CD4-positive, alpha-beta T cell (primary cell): ENCODE results near the gene ALDH16A1. TPM values are rescaled to one million over a fixed set of nuclear protein-coding genes. Genes with fewer than 3 reads are reported as not detected.

Experiments
- ATAC-seq: fragments of 200-7000 bp; cut with Tn5 transposase; one replicate; pipeline ENCODE4 v1.10.0; 2022; ENCODE audit warnings: mild to moderate bottlenecking; ENCODE audit not compliant: poor library complexity
- CTCF ChIA-PET: fragments of 350-600 bp; sonication (Branson Sonifier 250); formaldehyde crosslinking; loops from one replicate; lab custom pipeline; 2021; ENCODE audit warnings: antibody characterized with exemption, inconsistent platforms; lab: Charles Lee
- POLR2A ChIA-PET: fragments of 350-600 bp; sonication (Branson Sonifier 250); formaldehyde crosslinking; loops from one replicate; lab custom pipeline; 2021; ENCODE audit warnings: antibody characterized with exemption, inconsistent platforms; lab: Charles Lee
- DNase-seq, 14 experiments: peaks; one replicate each; pipeline ENCODE4 v3.0.0-alpha.2; 2013 to 2020; ENCODE audit warnings: mixed read lengths in 2 of 14
- H3K27ac ChIP-seq, 2 donors: one replicate each; pipeline versions ENCODE4 v1.5.1 to v1.7.0; 2013; ENCODE audit warnings: low read length in 2 of 2, low read depth in 1 of 2, mild to moderate bottlenecking in 1 of 2
- H3K27me3 ChIP-seq, 2 experiments: 1 replicate in 1 of 2; 2 replicates in 1 of 2; pipeline versions ENCODE4 v1.6.1 to v1.7.0; 2013; ENCODE audit warnings: low read length in 2 of 2, control low read depth in 1 of 2, mild to moderate bottlenecking in 1 of 2, moderate library complexity in 1 of 2; ENCODE audit not compliant: insufficient read depth in 2 of 2, control insufficient read depth in 1 of 2
- H3K36me3 ChIP-seq: one replicate; pipeline ENCODE4 v1.6.1; 2013; ENCODE audit warnings: low read length, control low read depth; ENCODE audit not compliant: insufficient read depth
- H3K4me1 ChIP-seq: one replicate; pipeline ENCODE4 v1.6.1; 2013; ENCODE audit warnings: low read length, control low read depth; ENCODE audit not compliant: insufficient read depth
- H3K4me3 ChIP-seq: one replicate; pipeline ENCODE4 v1.5.1; 2013; ENCODE audit warnings: mild to moderate bottlenecking, low read length, moderate library complexity
- H3K9me3 ChIP-seq, 2 experiments: 1 replicate in 1 of 2; 2 replicates in 1 of 2; pipeline versions ENCODE4 v1.6.1 to v1.7.0; 2013; ENCODE audit warnings: low read length in 2 of 2, mild to moderate bottlenecking in 2 of 2, control low read depth in 1 of 2, moderate library complexity in 1 of 2; ENCODE audit not compliant: control insufficient read depth in 1 of 2, insufficient read depth in 1 of 2
- H3K27ac Mint-ChIP-seq: one replicate; pipeline ENCODE4 v1.8.0; 2020; ENCODE audit warnings: mixed read lengths
- H3K27me3 Mint-ChIP-seq: one replicate; pipeline ENCODE4 v1.8.0; 2021; ENCODE audit warnings: mixed read lengths
- H3K36me3 Mint-ChIP-seq: one replicate; pipeline ENCODE4 v1.8.0; 2021; ENCODE audit warnings: low read depth, mixed read lengths
- H3K4me1 Mint-ChIP-seq: one replicate; pipeline ENCODE4 v1.8.0; 2021; ENCODE audit warnings: low read depth, mixed read lengths
- H3K4me3 Mint-ChIP-seq: one replicate; pipeline ENCODE4 v1.8.0; 2020; ENCODE audit warnings: mild to moderate bottlenecking, mixed read lengths
- H3K9me3 Mint-ChIP-seq: one replicate; pipeline ENCODE4 v1.8.0; 2020; ENCODE audit warnings: mixed read lengths
- CTCF ChIP-seq: fragments of 200-600 bp; IDR thresholded peaks from one replicate; pipeline ENCODE4 v1.8.0; 2022; ENCODE audit warnings: antibody characterized with exemption, mild to moderate bottlenecking
- intact Hi-C, 2 experiments: fragments of 100-400 bp; cut with DNase I in 1 of 2; cut with micrococcal nuclease in 1 of 2; formaldehyde crosslinking; loops; one replicate each; pipeline versions ENCODE4 v1.15.1 to v1.9.0; 2023 to 2025; cut with DNase I, micrococcal nuclease
- microRNA-seq: library from miRNA; unstranded; fragments of <30 nt; microRNA quantifications from one replicate; pipeline ENCODE4 v1.2.0, GENCODE V29; 2021; ENCODE audit warnings: borderline microRNAs expressed, borderline replicate concordance
- total RNA-seq, 174 experiments: library from RNA in 2 of 174; stranded (reverse) in 2 of 174; gene quantifications; one replicate each; pipeline ENCODE4 v1.2.3 and lab custom pipeline; 2021 to 2026

ALDH16A1 gene
- total RNA-seq, 2 experiments from 2014 or later, result 25.1 to 25.8 TPM

- H3K27ac Mint-ChIP-seq, result no peak overlapping the region
- intact Hi-C loops, result no loop called here
Observed at GRCh38 chr19:49518033-49518432, 65.0 kb downstream of the ALDH16A1 start.

More at GRCh38 chr19:49518033-49518432, 65.0 kb downstream of the ALDH16A1 start:
- no peaks in the 10 kb centered on the region for H3K9me3 Mint-ChIP-seq
- no peak for ATAC-seq
- ChIA-PET CTCF (no interaction called here), POLR2A (interaction anchor here (0.6 kb wide), 1 partner anchor 49 kb away, joined by 3 read pairs; no protein-coding TSS in a partner anchor)
- DNase-seq, result no peak
- Histone ChIP-seq H3K36me3 (peaks cover 2% of the 10 kb centered on the region), H3K4me1 (peaks cover 26% of the 10 kb centered on the region), H3K4me3 (no peak overlapping the region), H3K27ac (no peak overlapping the region), H3K27me3 (no peaks in the 10 kb centered on the region), H3K9me3 (no peaks in the 10 kb centered on the region)
- H3K4me1 Mint-ChIP-seq, result peaks cover 29% of the 10 kb centered on the region
- H3K27me3 Mint-ChIP-seq, result no peaks in the 10 kb centered on the region
- H3K36me3 Mint-ChIP-seq, result peaks cover 19% of the 10 kb centered on the region
- peak overlapping the region; percentile 18 for H3K4me3 Mint-ChIP-seq
- no peak for TF ChIP-seq CTCF

Small RNA genes within 50 kb of the gene (microRNA-seq; reads per million reads assigned to microRNA genes)
- gene MIR150, result 87,192 reads per million, percentile 99 among the genes with 10 or more reads in this experiment

Other genes with a start within 250 kb of the ALDH16A1 start
- gene SLC6A16, start 128.0 kb upstream of the ALDH16A1 start, total RNA-seq, result 1 to 10 TPM; 1.5 to 2.4 TPM
- gene CD37, start 117.8 kb upstream of the ALDH16A1 start, total RNA-seq, result 100 to 1,000 TPM; 329 to 350 TPM
- not detected for gene TEAD2, start 90.8 kb upstream of the ALDH16A1 start, total RNA-seq
- gene DKKL1, start 89.3 kb upstream of the ALDH16A1 start, total RNA-seq, result not detected
- not detected for gene KASH5, start 65.0 kb upstream of the ALDH16A1 start, total RNA-seq
- not detected for gene PTH2, start 29.8 kb upstream of the ALDH16A1 start, total RNA-seq
- not detected for gene GFY, start 27.8 kb upstream of the ALDH16A1 start, total RNA-seq
- gene SLC17A7, start 11.7 kb upstream of the ALDH16A1 start, total RNA-seq, result not detected
- gene PIH1D1, start 1.4 kb upstream of the ALDH16A1 start, total RNA-seq, result 100 to 1,000 TPM; 145 to 151 TPM
- 100 to 1,000 TPM; 311 to 325 TPM for gene FLT3LG, start 21.0 kb downstream of the ALDH16A1 start, total RNA-seq
- gene RPL13A, start 34.4 kb downstream of the ALDH16A1 start, total RNA-seq, result 1,000 to 10,000 TPM; 5,328 to 5,481 TPM
- 1,000 to 10,000 TPM; 2,912 to 3,041 TPM for gene RPS11, start 43.2 kb downstream of the ALDH16A1 start, total RNA-seq
- 10 to 100 TPM; 50.2 to 52.5 TPM for gene FCGRT, start 59.4 kb downstream of the ALDH16A1 start, total RNA-seq
- gene RCN3, start 74.8 kb downstream of the ALDH16A1 start, total RNA-seq, result 1 to 10 TPM; 4.8 to 7.8 TPM
- 100 to 1,000 TPM; 202 to 203 TPM for gene NOSIP, start 127.3 kb downstream of the ALDH16A1 start, total RNA-seq
- gene PRRG2, start 128.1 kb downstream of the ALDH16A1 start, total RNA-seq, result under 1 TPM; 0.49 to 0.78 TPM
- 10 to 100 TPM; 41.7 to 42.2 TPM for gene PRR12, start 138.0 kb downstream of the ALDH16A1 start, total RNA-seq
- gene RRAS, start 186.9 kb downstream of the ALDH16A1 start, total RNA-seq, result 1 to 10 TPM; 4.2 to 4.7 TPM
- gene SCAF1, start 189.0 kb downstream of the ALDH16A1 start, total RNA-seq, result 10 to 100 TPM; 30.6 to 34.8 TPM
- 100 to 1,000 TPM; 109 to 119 TPM for gene IRF3, start 212.6 kb downstream of the ALDH16A1 start, total RNA-seq
- 10 to 100 TPM in 1 of 2 experiments, 1 to 10 TPM in 1; 9.9 to 11.3 TPM for gene BCL2L12, start 212.7 kb downstream of the ALDH16A1 start, total RNA-seq
- 10 to 100 TPM; 41.5 to 46.4 TPM for gene PRMT1, start 224.0 kb downstream of the ALDH16A1 start, total RNA-seq
- gene ADM5, start 236.4 kb downstream of the ALDH16A1 start, total RNA-seq, result 1 to 10 TPM; 2.1 to 2.5 TPM
- gene CPT1C, start 237.9 kb downstream of the ALDH16A1 start, total RNA-seq, result under 1 TPM; 0.47 to 0.59 TPM